ENCODE measurements around the gene TMEM150B. TPM values are rescaled to one million over a fixed set of nuclear protein-coding genes. Genes with fewer than 3 reads are reported as not detected.
"Not testable (repeated sequence)": the region's sequence is repeated elsewhere in the genome, so short reads cannot be mapped to it uniquely, and the experiment has no call there.

Gene TMEM150B
- total RNA-seq, 4 donors from 2014 or later = 5.6 to 26.7 (median 16.6) TPM

GRCh38 chr19:55341171-55341588 lies 16.0 kb upstream of the TMEM150B start:
- TF ChIP-seq, protein P1, sequence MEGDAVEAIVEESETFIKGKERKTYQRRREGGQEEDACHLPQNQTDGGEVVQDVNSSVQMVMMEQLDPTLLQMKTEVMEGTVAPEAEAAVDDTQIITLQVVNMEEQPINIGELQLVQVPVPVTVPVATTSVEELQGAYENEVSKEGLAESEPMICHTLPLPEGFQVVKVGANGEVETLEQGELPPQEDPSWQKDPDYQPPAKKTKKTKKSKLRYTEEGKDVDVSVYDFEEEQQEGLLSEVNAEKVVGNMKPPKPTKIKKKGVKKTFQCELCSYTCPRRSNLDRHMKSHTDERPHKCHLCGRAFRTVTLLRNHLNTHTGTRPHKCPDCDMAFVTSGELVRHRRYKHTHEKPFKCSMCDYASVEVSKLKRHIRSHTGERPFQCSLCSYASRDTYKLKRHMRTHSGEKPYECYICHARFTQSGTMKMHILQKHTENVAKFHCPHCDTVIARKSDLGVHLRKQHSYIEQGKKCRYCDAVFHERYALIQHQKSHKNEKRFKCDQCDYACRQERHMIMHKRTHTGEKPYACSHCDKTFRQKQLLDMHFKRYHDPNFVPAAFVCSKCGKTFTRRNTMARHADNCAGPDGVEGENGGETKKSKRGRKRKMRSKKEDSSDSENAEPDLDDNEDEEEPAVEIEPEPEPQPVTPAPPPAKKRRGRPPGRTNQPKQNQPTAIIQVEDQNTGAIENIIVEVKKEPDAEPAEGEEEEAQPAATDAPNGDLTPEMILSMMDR (IDR thresholded peaks at IDR 0.05) = no peak
- ATAC-seq (ENCODE audit: low FRiP score) (no peak), DNase-seq (ENCODE audit: low spot score) (peak; percentile 49)

- TF ChIP-seq, protein P1 (IDR thresholded peaks at IDR 0.05) = no peak
These were observed 15.6 kb upstream of the TMEM150B start for GRCh38 chr19:55340784-55341147.

DNA sequence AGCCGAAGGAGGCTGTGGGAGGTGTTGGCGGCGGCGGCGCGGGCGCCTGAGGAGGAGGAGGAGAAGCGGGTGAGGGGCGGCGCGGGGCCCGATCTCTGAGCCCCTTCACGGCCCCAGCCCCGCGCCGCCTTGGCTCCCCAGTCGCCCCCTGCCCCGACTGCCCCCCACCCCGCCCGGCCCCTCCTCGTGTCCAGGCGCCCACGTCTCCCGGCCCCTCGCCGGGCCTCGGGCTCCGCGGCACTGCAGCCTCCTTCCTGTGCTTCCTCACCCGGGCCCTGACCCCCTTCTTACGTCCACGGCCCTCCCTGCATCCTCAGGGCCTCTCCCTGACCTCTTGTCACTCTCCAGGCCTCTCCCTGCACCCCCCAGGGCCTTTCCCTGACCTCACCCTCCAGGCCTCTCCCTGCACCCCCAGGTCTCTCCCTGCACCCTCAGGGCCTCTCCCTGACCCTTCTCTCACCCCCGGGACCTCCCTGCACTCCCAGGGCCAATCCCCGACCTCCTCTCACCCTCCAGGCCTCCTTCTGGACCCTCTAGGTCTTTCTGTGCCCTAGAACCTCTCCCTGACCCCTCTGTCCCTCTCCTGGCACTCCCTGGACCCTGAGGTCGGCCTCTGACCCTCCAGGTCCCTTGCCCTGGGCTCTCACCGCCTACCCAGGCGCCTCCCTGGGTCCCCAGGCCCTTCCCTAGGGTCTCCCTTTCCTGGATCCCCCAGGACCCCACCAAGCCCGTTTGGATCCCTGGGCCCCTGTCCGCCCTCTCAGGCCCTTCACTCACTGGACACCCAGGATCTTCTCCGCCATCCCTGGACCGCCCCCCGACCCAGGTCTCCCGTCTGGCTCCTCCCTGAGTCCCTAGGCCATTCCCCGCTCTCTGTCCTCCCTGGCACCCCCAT lies 15.0 kb upstream of the TMEM150B start:
- DNase-seq (ENCODE audit: low spot score) = no peak
- TF ChIP-seq, protein P1 (IDR thresholded peaks at IDR 0.05) = no peak
- ATAC-seq (ENCODE audit: low FRiP score) = no peak

More at GRCh38 chr19:55340784-55341147, 15.6 kb upstream of the TMEM150B start:
- DNase-seq (ENCODE audit: low spot score) (no peak), ATAC-seq (ENCODE audit: low FRiP score) (no peak)

GRCh38 chr19:55339105-55339888 lies 14.2 kb upstream of the TMEM150B start, which contains the start of gene KMT5C:
Gene KMT5C (plus strand): TSS chr19:55339876. CDS start chr19:55341937, 2,061 bp downstream.
- TF ChIP-seq, protein P1 (IDR thresholded peaks at IDR 0.05) = no peak
- DNase-seq (ENCODE audit: low spot score) = peak; percentile 100
- peak; percentile 96 for ATAC-seq (ENCODE audit: low FRiP score)

GRCh38 chr19:55336101-55336500 lies 11.0 kb upstream of the TMEM150B start:
- TF ChIP-seq, protein P1 (IDR thresholded peaks at IDR 0.05) = no peak
- no peak for DNase-seq (ENCODE audit: low spot score)
- ATAC-seq (ENCODE audit: low FRiP score) = no peak

DNA sequence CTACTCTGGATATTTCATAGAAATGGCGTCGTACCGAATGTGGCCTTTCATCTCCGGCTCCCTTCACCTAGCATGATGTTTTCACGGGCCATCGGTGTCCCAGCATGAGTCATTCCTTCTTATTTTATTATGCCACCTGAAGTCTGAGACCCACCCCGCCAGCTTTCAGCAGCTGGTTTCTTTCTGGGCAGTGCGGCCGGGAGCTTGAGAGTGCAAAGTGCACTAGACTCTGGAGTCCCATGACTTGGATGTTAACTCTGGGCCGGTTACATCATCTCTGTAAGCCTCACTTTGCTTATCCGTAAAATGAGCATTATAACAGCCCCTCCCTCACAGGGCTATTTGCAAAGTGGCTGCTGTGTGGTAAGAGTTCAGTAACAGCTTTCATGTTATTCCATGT lies 8.7 kb upstream of the TMEM150B start:
- DNase-seq (ENCODE audit: low spot score) (no peak), ATAC-seq (ENCODE audit: low FRiP score) (no peak)
- TF ChIP-seq, protein P1 (IDR thresholded peaks at IDR 0.05) = no peak

DNA sequence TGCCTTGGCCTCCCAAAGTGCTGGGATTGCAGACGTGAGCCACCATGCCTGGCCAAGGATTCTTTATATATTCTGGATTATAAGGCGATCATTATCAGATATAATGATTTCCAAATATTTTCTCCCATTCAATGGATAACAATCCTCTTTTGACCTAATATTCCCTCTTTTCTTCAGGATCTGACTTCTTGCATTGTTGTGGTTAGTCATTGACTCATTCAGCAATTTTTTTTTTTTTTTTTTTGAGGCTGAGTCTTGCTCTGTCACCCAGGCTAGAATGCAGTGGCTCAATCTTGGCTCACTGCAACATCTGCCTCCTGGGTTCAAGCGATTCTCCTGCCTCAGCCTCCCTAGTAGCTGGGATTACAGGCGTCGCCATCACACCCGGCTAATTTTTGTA lies 4.7 kb upstream of the TMEM150B start:
- not testable (repeated sequence) for DNase-seq (ENCODE audit: low spot score); ATAC-seq (ENCODE audit: low FRiP score)

DNA sequence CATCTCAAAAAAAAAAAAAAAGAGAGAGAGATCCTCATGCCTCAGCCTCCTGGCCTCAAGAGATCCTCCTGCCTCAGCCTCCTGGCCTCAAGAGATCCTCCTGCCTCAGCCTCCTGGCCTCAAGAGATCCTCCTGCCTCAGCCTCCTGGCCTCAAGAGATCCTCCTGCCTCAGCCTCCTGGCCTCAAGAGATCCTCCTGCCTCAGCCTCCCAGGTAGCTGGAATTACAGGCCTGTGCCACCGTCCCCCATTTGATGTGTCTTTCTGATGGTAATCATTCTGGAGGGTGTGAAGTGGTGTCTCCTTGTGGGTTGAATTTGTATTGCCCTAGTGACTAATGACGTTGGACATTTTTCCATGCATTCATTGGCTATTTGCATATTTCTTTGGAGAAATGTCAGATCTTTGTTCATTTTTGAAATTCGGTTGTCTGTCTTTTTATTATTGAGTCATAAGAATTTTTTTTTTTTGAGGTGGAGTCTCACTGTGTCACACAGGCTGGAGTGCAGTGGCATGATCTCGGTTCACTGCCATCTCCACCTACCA lies 3.7 kb upstream of the TMEM150B start:
- ATAC-seq (ENCODE audit: low FRiP score) = not testable (repeated sequence)

More for the DNA sequence above, 3.7 kb upstream of the TMEM150B start:
- not testable (repeated sequence) for DNase-seq (ENCODE audit: low spot score)
